Endodermal cell (in vitro differentiated cells): ENCODE measurements around the gene SSR4. TPM values are rescaled to one million over a fixed set of nuclear protein-coding genes. Genes with fewer than 3 reads are reported as not detected.

Experiments
- DNase-seq: peaks from one replicate; pipeline ENCODE4 v3.0.0-alpha.2; 2017
- H3K27ac ChIP-seq: 2 replicates; pipeline ENCODE4 v1.5.1; 2013; ENCODE audit warnings: mild to moderate bottlenecking, low read depth, low read length, moderate library complexity
- H3K27me3 ChIP-seq: 2 replicates; pipeline ENCODE4 v1.6.1; 2013; ENCODE audit warnings: mild to moderate bottlenecking, low read length, moderate library complexity; ENCODE audit not compliant: insufficient read depth, control insufficient read depth, poor library complexity, severe bottlenecking
- H3K36me3 ChIP-seq: 2 replicates; pipeline ENCODE4 v1.7.0; 2013; ENCODE audit warnings: mild to moderate bottlenecking, low read length, moderate library complexity; ENCODE audit not compliant: control insufficient read depth, insufficient read depth
- H3K4me1 ChIP-seq: one replicate; pipeline ENCODE4 v1.7.0; 2013; ENCODE audit warnings: low read length; ENCODE audit not compliant: control insufficient read depth, insufficient read depth
- H3K4me3 ChIP-seq: 2 replicates; pipeline ENCODE4 v1.5.1; 2013; ENCODE audit warnings: mild to moderate bottlenecking, low read length, moderate library complexity
- H3K9ac ChIP-seq: 2 replicates; pipeline ENCODE4 v1.6.1; 2013; ENCODE audit warnings: mild to moderate bottlenecking, low read length, moderate library complexity; ENCODE audit not compliant: poor library complexity, severe bottlenecking; ENCODE audit errors: extremely low read depth
- H3K9me3 ChIP-seq: 2 replicates; pipeline ENCODE4 v1.6.1; 2013; ENCODE audit warnings: mild to moderate bottlenecking, low read length, moderate library complexity; ENCODE audit not compliant: control insufficient read depth
- H3K27ac Mint-ChIP-seq: 2 replicates; pipeline ENCODE4 v1.8.0; 2020; ENCODE audit warnings: mixed read lengths
- H3K27me3 Mint-ChIP-seq: 2 replicates; pipeline ENCODE4 v1.8.0; 2021; ENCODE audit warnings: mild to moderate bottlenecking, mixed read lengths; ENCODE audit not compliant: insufficient read depth
- H3K36me3 Mint-ChIP-seq: 2 replicates; pipeline ENCODE4 v1.8.0; 2020; ENCODE audit warnings: low read depth, mixed read lengths
- H3K4me1 Mint-ChIP-seq: 2 replicates; pipeline ENCODE4 v1.8.0; 2020; ENCODE audit warnings: mixed read lengths
- H3K4me3 Mint-ChIP-seq: 2 replicates; pipeline ENCODE4 v1.8.0; 2020; ENCODE audit warnings: mild to moderate bottlenecking, moderate library complexity, mixed read lengths
- H3K9me3 Mint-ChIP-seq: 2 replicates; pipeline ENCODE4 v1.8.0; 2020; ENCODE audit warnings: mild to moderate bottlenecking, mixed read lengths
- WGBS, 2 experiments: methylation state at CpG; one replicate each; pipeline versions ENCODE4 v1.1.5 to v1.1.7; 2013; ENCODE audit warnings: missing lambda C conversion rate in 2 of 2, mixed read lengths in 1 of 2; ENCODE audit not compliant: insufficient coverage in 1 of 2, insufficient read length in 1 of 2; 5-methylcytosine and 5-hydroxymethylcytosine counted together
- total RNA-seq, 2 donors: library from RNA; stranded (reverse); fragmentation: NEBNext Ultra II Directional in 1 of 2; extraction: Animal tissue kit (Norgen Biotek cat#: 25700) in 1 of 2; gene quantifications; 2 replicates in 1 of 2; 3 replicates in 1 of 2; pipeline ENCODE4 v1.2.1, GENCODE V29; 2021
- TF ChIP-seq, protein P1 (sequence below): fragments of 200-600 bp; sonication (generic); conservative IDR thresholded peaks from 2 replicates; pipeline ENCODE4 v1.5.0; 2021; ENCODE audit warnings: antibody characterized with exemption, mild to moderate bottlenecking

The SSR4 gene
- total RNA-seq, 2 donors from 2014 or later, result 220 to 236 TPM

DNA sequence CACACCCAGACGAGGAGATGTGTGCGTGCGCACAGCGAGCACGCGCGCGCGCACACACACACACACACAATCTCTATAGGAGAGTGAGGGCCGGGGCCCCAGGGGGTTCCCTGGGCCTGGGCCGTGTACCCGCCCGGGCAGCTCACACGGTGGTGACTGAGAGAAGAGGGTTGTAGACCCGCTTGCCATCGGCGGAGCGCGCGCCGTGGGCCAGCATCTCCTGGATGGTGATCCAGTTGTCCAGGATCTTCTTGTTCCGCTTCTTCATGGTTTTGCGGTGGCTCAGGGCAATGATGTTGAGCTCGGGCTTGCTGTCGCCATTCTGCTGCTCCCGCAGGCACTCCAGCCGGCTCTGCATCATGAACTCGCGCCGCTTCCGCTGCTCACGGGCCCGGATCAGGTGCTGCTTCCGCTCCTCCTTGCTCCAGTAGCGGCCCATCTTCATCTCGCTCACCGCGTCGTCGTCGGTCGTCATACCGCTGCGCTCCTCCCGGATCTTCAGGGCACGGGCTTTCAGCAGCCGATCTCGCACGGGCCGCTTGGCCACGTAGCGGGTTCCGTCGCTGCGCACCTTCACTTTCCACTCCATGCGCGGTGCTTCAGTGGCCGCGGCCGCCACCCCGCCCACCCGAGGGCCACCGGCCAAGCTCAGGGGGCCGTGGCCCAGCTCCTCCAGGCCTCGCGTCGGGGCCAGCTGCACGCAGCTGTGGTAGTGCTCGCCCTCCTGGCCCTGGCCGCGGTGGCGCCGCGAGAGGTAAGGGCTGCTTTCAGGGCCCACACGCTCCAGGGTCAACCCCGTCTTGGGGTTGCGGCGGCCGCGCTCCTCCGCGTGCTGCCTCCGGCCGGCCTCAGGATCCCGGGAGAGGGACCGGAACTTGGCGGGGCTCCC, 9.0 kb downstream of the SSR4 start:
- no peaks in the 10 kb centered on the region for H3K4me1 ChIP-seq
- H3K4me3 ChIP-seq, result no peak overlapping the region
- H3K36me3 ChIP-seq, result no peaks in the 10 kb centered on the region
- no peaks in the 10 kb centered on the region for H3K27me3 Mint-ChIP-seq
- H3K27ac Mint-ChIP-seq, result no peak overlapping the region
- DNase-seq, result no peak
- H3K9ac ChIP-seq, result no peak overlapping the region
- H3K4me1 Mint-ChIP-seq, result no peaks in the 10 kb centered on the region
- no peaks in the 10 kb centered on the region for H3K9me3 ChIP-seq
- TF ChIP-seq, protein P1, sequence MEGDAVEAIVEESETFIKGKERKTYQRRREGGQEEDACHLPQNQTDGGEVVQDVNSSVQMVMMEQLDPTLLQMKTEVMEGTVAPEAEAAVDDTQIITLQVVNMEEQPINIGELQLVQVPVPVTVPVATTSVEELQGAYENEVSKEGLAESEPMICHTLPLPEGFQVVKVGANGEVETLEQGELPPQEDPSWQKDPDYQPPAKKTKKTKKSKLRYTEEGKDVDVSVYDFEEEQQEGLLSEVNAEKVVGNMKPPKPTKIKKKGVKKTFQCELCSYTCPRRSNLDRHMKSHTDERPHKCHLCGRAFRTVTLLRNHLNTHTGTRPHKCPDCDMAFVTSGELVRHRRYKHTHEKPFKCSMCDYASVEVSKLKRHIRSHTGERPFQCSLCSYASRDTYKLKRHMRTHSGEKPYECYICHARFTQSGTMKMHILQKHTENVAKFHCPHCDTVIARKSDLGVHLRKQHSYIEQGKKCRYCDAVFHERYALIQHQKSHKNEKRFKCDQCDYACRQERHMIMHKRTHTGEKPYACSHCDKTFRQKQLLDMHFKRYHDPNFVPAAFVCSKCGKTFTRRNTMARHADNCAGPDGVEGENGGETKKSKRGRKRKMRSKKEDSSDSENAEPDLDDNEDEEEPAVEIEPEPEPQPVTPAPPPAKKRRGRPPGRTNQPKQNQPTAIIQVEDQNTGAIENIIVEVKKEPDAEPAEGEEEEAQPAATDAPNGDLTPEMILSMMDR, result no peak
- H3K4me3 Mint-ChIP-seq, result no peak overlapping the region
- H3K27ac ChIP-seq, result no peak overlapping the region
- H3K27me3 ChIP-seq, result no peaks in the 10 kb centered on the region
- WGBS, 2 experiments, result 97 to 100% methylated on average over 3 to 84 of the region's 87 CpGs
- peaks cover 65% of the 10 kb centered on the region for H3K9me3 Mint-ChIP-seq
- H3K36me3 Mint-ChIP-seq, result peaks cover 9% of the 10 kb centered on the region

DNA sequence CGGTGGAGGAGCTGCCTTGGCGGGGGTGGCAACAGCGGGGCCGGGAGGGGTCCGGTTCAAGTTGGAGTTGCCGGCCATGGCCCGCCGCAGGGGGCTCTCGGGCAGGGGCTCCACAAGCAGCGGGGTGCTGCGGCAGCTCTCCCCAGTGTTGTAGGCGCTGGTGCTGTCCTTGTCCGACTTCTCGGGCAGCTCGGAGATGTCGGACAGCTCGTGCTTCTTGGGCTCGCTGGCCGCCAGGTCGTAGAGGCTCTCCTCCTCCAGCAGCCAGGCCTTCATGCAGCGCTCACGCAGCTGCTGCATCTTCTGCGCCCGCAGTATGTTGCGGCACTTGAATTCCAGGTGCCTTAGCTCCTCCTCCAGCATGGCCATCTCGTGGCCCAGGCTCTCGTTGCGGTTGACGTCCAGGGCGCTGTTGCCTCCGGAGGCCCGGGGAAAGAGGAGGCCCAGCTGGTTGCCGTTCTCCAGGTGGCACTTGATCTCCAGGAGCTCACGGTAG, 9.7 kb downstream of the SSR4 start:
- Mint-ChIP-seq H3K27ac (no peak overlapping the region), H3K27me3 (no peaks in the 10 kb centered on the region), H3K4me3 (no peak overlapping the region), H3K4me1 (no peaks in the 10 kb centered on the region), H3K36me3 (peaks cover 9% of the 10 kb centered on the region), H3K9me3 (peaks cover 70% of the 10 kb centered on the region)
- Histone ChIP-seq H3K27me3 (no peaks in the 10 kb centered on the region), H3K36me3 (no peaks in the 10 kb centered on the region), H3K4me1 (no peaks in the 10 kb centered on the region), H3K4me3 (no peak overlapping the region), H3K9ac (no peak overlapping the region), H3K9me3 (no peaks in the 10 kb centered on the region), H3K27ac (no peak overlapping the region)
- TF ChIP-seq, protein P1, result no peak
- WGBS, 2 experiments, result 95 to 97% methylated on average over 12 to 34 of the region's 34 CpGs
- DNase-seq, result no peak

DNA sequence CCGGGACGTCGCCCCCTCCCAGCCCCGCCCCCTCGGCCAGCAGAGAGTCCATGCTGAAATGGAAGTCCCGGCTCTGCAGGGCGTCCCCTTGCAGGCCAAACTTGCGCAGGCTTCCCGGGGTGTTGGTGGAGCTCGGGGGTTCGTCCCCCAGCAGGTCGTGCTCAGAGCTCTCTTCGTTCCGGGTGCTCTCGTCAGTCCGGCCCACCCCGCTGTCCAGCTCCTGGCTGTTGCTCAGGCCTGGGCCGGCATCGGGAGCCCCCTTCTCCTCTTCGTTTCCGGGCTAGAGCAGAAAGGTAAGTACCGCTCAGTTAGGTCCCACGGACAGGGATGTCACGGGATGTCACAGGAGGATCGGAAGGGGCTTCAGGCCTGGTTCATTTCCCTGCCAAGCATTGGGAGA, 10.2 kb downstream of the SSR4 start:
- Histone ChIP-seq H3K27me3 (no peaks in the 10 kb centered on the region), H3K9ac (no peak overlapping the region), H3K9me3 (no peaks in the 10 kb centered on the region), H3K27ac (no peak overlapping the region), H3K4me3 (no peak overlapping the region), H3K4me1 (no peaks in the 10 kb centered on the region), H3K36me3 (no peaks in the 10 kb centered on the region)
- no peak overlapping the region for H3K27ac Mint-ChIP-seq
- 93 to 100% methylated on average over 5 to 25 of the region's 25 CpGs for WGBS, 2 experiments
- H3K36me3 Mint-ChIP-seq, result peaks cover 9% of the 10 kb centered on the region
- no peaks in the 10 kb centered on the region for H3K27me3 Mint-ChIP-seq
- H3K4me3 Mint-ChIP-seq, result no peak overlapping the region
- H3K4me1 Mint-ChIP-seq, result no peaks in the 10 kb centered on the region
- DNase-seq, result no peak
- H3K9me3 Mint-ChIP-seq, result peaks cover 70% of the 10 kb centered on the region
- TF ChIP-seq, protein P1, result no peak
